ENCODE data around the gene MAN1C1.

MAN1C1 gene

GRCh38 chr1:25620701-25621350 lies 4.2 kb downstream of the MAN1C1 start:
- no peak for DNase-seq (ENCODE audit: low read depth)
- no peak overlapping the region for H3K4me3 ChIP-seq (ENCODE audit: low read depth, low read length)
- TF ChIP-seq, protein P1, sequence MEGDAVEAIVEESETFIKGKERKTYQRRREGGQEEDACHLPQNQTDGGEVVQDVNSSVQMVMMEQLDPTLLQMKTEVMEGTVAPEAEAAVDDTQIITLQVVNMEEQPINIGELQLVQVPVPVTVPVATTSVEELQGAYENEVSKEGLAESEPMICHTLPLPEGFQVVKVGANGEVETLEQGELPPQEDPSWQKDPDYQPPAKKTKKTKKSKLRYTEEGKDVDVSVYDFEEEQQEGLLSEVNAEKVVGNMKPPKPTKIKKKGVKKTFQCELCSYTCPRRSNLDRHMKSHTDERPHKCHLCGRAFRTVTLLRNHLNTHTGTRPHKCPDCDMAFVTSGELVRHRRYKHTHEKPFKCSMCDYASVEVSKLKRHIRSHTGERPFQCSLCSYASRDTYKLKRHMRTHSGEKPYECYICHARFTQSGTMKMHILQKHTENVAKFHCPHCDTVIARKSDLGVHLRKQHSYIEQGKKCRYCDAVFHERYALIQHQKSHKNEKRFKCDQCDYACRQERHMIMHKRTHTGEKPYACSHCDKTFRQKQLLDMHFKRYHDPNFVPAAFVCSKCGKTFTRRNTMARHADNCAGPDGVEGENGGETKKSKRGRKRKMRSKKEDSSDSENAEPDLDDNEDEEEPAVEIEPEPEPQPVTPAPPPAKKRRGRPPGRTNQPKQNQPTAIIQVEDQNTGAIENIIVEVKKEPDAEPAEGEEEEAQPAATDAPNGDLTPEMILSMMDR (conservative IDR thresholded peaks at IDR 0.05; ENCODE audit: low read depth, low read length): no peak

GRCh38 chr1:25621876-25622275 lies 5.3 kb downstream of the MAN1C1 start:
- H3K4me3 ChIP-seq (ENCODE audit: low read depth, low read length): no peak overlapping the region
- no peak for DNase-seq (ENCODE audit: low read depth)

DNA sequence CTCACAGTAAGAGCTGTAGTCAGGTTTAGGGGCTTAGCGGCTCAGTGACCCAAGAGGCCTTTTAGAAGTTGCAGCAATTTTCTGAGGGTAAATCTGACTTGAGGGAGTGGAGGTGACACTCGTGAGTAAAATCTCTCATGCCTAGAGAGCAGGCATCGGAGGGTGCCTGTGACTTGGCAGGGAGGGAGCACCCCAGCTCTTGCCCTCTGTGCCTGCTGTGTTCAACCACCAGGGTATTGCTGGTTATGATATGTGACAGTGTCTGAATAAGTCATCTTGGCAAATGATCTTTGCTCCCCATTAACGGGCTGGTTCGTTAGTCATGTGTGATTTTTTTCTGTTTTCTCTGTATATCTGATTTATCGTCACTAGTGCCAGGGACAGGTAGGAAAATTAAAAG lies 5.9 kb downstream of the MAN1C1 start:
- H3K4me3 ChIP-seq (ENCODE audit: low read depth, low read length): no peak overlapping the region
- TF ChIP-seq, protein P1 (conservative IDR thresholded peaks at IDR 0.05; ENCODE audit: low read depth, low read length): no peak
- DNase-seq (ENCODE audit: low read depth): no peak

More at GRCh38 chr1:25621876-25622275, 5.3 kb downstream of the MAN1C1 start:
- TF ChIP-seq, protein P1 (conservative IDR thresholded peaks at IDR 0.05; ENCODE audit: low read depth, low read length): no peak

GRCh38 chr1:25623007-25623406 lies 6.4 kb downstream of the MAN1C1 start:
- TF ChIP-seq, protein P1 (conservative IDR thresholded peaks at IDR 0.05; ENCODE audit: low read depth, low read length): no peak
- no peak for DNase-seq (ENCODE audit: low read depth)
- H3K4me3 ChIP-seq (ENCODE audit: low read depth, low read length): no peak overlapping the region

- TF ChIP-seq, protein P1 (conservative IDR thresholded peaks at IDR 0.05; ENCODE audit: low read depth, low read length): no peak
- no peak for DNase-seq (ENCODE audit: low read depth)
- H3K4me3 ChIP-seq (ENCODE audit: low read depth, low read length): no peak overlapping the region
Observed at GRCh38 chr1:25623731-25624130, 7.1 kb downstream of the MAN1C1 start.

DNA sequence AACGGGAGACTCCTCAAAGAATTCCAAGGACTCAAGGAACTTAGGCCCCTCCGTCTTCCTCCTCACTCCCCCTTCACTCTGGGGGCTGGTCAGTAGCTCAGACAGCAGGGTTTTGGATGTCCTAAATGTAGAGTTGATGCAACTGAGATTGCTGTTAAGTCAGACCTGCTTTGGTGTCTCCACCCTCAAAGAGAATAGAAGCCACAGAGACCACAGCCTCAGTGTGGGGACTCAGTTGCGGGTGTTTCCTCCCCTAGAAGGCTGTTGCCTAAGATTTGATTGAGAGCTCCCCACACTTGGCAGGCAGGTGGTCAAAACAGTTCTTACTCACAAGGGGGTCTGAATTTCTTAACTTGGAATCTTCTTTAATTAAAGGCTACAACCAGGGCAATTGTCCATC lies 7.6 kb downstream of the MAN1C1 start:
- no peak for DNase-seq (ENCODE audit: low read depth)
- H3K4me3 ChIP-seq (ENCODE audit: low read depth, low read length): no peak overlapping the region
- TF ChIP-seq, protein P1 (conservative IDR thresholded peaks at IDR 0.05; ENCODE audit: low read depth, low read length): no peak

DNA sequence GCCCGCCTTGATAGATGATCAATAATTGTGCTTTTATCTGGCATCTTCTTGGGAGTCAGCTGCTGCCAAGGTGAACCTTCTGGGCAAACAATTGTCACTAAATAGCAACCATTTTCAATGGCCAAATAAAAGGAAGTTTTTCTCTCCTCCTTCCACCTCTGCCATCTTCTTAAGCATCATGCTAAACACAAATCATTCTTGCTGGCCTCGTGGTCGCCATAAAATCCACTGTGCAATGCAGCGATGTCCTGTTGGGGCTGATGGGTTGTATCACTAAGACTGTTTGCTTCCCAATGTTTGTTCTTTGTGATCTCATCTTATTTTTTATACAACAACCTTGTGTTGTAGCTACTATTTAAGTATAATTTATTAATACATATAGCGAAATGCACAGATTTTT lies 8.0 kb downstream of the MAN1C1 start:
- TF ChIP-seq, protein P1 (conservative IDR thresholded peaks at IDR 0.05; ENCODE audit: low read depth, low read length): no peak
- DNase-seq (ENCODE audit: low read depth): no peak
- no peak overlapping the region for H3K4me3 ChIP-seq (ENCODE audit: low read depth, low read length)

All from choroid plexus epithelial cell (primary cell).